Measurements from ENCODE around the gene SIM1.

Gene SIM1

DNA sequence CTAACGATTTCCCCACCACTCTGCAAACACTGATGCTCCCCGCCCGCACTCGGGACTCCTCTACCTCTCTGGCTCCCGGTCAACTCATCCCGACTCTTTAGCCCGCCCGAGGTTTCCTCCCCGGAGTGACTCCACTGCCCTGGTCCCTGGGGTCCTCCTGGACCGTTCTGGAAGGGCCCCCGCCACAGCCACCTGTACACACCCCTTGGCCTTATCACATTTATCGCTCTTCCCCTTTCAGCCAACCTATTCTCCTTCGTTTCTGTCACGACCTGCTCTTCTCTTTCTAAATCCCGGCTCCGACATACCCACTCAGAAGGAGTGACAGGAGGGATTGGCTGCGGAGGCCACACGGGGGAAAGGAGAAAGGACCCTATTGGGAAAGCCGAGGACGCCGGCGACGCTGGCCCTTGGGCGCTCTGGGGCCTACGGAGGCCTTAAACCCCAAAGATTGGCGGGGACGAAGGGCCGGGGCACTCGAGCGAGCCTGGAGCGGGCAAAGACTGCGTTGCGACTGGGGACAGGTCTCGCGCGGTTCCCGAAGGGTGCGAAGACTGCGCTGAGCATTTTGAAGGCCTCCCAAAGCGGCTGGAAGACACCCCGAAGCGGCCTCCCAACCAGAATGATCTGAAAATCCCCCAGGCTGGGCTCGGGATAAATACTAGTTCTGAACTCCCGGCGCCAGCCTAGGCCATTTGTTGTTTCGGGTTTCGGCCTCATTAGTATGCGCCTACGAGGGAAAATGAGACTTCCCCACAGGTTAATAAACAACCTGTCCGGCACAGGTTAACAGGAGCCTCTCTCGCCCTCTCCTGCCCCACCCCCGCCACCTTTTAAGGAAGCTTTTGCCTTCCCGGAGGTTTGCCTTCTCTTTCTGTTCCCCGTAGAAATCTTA is 9.2 kb downstream of the SIM1 start:
- peak; percentile 59 for DNase-seq

DNA sequence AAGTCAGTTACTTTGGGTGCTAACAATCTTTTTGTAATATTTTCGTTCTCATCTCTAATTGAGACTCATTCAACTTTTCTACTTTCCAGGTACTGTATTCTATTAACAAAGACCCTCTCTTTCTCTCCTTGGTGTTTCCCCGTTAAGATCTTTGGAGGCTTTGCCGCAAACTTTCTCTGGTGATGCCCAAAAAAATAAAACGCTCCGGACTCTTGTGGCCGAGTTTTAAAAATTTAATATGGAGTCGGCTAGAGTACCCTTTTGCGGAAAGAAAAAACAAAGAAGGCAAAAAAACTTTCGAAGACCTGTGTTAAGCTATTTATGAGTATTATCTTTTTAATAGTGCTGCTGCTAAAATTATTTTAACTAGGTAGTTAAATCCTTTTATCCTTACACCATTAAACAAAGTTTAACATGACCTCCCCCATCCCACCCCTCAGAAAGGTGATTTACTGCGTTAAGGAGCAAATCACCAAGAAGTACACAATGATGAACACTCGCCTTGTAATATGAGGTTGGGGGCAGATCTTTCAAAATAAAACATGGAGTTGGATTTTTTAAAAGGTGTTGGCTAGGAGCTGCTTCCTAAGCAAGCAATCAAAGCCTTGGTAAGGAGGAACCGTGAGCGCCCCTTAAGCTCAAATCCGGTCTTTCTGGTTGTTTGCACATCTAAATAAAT is 10.0 kb downstream of the SIM1 start:
- DNase-seq: no peak

DNA sequence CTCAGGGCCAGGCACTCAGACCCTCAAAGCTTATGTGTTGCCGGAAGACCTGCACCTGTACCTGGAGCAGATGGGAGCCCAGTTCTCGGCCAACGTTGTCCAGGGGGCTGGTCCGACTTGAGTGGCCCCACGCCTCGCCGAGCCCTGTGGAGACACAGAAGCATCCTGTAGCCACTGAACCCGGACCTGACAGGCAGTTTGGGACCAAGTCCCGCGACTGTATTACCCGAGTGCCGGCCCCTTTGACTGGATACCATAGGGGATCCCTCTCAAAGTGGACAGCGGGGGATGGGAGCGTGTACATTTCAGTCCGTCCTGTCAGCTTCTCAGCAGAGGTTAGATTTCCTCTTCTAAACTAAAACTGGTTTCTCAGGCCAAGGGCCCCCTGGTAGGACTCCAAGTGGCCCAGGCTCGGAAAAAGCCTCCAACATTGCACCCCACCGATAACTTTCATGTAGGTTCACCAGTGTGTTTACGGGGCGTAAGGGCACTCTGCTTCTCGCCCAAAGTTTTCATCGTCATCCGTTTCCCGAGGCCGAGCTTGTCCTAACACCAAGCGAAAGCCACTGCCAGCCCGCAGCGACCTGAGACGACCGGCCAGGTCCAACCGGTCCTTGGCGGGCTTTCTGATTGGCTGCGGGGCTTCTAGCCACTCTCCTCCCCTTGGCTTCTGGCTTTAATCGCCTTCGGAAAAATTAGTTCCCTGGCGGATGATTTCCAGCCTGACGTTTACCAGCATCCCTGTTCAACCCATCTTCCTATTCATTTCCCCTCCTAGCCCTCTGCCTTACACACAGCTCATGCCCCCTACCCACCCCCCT is 10.8 kb downstream of the SIM1 start:
- DNase-seq: peak; percentile 58

DNA sequence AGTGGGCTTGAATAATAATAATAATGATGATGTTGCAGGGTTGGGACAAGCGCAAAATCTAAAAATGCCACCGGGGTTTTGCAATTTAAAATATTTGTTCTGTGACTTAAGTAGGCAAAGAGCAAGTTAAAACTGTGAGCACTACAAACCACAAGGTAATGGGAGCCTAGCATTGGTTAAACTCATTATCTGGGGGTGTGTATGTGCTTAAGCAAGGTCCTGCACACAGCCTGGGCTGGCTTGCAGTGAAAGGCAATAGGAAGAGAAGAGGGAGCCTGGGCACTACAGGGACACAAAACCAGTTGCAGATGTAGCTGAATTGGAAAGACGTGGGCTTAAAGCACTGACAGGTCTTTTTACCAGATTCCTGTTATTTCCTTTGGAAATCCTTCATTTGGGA is 11.7 kb downstream of the SIM1 start:
- no peak for DNase-seq

DNA sequence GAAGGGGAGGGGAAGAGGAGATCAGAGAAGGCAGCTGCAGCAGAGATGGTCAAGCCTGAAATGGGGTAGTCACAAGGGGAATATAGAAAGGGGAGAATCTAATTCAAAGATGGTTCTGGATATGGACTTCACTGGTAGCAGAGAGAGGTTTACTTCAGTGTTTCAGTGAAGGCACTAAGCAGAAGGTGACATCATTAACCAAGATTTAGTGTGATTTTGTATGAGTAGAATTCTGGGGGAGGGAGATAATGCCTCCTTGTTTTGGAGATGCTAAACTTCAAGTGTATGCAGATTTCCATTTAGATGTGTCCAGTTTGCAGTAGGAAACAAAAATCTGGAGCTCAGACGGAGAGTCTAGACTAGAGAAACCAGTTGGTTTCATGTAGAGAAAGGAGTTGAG is 13.1 kb downstream of the SIM1 start:
- DNase-seq: no peak

DNA sequence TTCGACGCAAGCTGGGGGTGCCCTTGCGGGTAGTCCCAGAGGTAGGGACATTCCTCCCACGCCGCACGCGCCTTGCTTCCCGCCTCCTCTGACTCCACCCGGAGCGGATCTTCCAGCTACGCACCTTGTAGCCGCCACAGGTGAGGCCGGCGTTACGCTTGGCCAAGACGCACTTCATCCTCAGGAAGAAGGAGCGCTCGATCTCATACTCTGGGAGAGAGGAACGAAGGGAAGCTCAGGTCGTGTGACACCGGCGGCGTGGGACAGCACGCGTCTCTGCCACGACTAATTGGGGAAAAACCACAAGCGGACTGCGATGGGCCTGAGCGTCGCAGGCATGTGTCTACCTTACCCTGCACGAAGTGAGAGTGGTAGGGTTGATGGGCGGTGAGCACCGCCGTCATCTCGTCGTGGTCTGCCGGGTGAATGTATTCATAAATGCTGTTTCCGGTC is 15.5 kb downstream of the SIM1 start:
- DNase-seq: no peak

DNA sequence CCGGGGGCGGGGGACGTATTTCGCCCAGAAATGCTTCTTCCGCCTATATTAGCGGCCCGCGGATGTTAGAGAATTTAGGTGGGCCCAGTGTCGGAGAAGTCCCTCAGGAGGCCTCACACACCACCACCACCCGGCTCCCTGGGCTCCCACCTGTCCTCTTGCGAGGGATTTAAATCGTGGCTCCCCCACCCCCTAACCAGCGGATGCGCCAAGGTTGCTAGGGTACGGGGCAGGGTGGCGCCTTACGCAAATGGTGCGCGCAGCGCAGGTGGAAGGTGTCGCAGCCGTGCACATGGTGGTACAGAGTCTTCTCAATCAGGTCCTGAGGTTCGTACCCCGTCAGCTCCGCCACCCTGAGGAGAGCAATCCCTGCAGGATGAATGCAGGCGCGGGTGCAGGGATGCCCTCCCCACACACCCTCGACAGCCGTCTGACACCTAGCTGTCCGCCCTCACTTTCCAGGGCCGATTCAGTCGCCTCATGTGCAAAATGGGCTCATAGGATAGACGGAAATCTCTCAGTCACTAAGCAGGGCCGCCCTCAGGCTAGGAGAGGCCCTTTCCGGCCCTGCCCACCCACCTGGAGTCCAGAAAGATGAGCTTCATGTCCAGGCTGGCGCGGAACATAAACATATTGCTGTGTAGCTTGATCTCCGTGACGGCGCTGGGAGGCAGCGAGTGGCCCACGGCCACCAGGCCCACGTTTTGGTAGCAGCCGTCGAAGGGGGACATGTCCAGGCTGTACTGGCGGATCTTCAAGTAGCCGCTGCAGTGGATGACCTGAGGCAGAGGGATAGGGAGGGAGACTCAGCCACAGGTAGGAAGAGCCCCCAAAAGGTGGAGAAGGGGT is 16.6 kb downstream of the SIM1 start:
- no peak for DNase-seq

DNA sequence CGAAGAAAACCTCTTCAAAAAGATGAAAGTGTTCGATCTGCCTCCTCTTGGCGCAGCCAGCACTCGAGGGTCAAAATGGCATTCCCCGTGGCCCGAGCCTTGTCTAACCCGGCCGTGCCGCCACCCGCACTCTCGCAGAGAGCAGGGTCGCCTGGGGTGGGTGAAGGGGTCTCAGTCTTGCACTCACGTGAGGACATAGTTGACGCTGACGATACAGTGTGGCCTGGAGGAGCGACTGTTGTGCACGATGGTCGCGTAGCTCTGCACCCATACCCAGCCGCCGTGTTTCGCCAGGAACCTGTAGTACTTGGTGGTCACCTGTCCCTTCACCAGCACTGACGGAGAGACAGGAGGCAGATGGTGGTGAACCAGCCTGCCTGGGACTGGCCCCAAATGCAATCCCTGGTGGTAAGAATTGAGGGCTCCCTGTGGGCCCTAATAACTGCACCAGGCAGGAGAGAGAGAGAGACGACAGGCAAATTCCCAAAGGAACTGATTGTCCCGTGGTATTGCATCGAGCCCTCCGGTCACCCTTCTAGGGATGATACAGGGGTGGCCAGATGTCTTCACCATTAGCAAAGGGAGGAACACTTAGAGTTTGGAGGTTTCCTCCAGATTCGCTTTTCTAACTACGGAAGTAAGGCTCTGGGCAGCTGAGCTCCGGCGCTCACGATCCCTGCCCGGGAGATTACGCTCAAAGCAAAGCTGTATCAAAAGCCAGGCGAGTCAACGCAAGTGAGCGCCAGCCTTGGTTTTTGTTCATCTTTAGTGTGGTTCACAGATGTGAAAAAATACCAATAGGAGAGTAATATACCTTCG is 17.4 kb downstream of the SIM1 start:
- peak; percentile 50 for DNase-seq

DNA sequence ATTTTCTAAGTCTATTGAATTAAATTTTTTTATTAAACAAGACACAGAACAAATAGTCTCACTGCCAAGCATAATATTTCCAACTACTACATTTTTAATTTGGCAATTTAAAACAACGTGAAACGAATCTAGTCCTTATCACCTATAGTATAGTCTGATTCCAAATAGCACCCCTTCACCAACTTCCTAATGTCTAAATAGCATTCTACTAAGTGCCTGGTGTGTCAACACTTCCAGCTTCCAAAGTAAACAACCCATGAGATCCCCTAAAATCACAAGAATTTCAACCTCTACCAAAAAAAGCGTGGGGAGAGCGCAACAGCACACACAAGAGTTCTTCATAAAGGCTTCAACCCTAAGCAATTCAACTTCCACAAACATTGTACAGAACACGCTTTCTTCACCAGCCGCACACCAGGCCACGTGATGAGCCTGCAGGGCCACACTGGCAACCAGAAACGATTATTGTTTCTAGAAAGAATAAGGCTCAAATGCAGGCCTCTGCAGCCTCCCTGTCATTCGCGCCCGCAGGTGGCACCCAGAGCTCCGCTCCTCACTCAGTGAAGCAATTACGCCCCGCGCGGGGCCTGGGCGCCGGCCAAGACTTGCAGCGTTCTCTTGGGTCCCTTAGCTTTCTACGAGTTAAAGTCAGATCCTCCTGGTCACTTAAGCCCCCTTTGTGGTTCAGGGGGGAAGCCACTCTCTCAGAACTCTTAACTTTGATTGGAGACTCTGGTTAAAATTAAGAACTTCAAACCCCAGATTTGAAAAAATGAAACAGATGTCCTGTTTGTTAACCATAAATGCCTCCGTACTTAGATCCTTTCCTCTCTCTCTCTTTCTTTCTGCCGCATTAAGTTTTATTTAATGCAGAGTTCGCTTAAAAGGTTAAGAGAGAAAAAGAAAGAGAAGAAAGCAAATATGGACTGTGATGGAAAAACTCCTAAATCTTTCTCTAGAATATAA is 18.3 kb downstream of the SIM1 start:
- peak; percentile 54 for DNase-seq

DNA sequence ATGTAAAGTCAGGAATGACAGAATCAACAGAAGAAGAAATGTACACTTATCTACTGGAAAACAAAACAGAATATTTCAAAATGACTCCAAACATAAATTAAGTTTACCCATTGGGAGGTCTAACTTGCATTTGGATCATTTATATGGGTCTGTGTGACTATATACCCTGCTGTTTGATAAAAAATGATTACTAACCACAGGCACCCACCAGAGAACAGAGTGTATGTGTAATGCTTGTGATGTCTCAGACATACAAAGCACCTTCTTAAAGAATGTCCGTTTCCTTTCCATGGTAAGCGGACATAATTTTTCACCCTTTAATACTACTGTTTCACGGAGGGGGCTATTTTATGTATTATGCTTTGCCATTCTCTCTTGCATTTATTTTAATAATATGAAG is 19.2 kb downstream of the SIM1 start:
- no peak for DNase-seq

DNA sequence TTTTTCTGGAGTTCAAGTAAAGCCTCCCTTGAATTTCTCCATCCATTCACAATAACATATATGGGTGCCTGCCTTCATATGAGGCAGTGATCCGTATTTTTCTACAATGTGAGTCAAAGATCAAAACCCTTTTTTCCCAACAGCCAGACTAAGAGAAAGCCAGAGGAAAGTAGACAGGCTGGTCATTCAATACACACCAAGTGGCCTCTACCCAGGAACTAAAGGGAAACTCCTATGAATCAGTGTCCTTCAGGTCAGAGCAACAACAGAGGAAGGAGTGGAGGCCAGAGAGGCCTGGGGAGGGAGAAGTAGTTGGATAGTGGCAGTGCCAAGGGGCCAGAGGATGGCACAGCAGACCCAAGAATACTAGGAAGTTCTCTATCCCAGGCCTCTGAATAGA is 23.8 kb downstream of the SIM1 start:
- DNase-seq: no peak

DNA sequence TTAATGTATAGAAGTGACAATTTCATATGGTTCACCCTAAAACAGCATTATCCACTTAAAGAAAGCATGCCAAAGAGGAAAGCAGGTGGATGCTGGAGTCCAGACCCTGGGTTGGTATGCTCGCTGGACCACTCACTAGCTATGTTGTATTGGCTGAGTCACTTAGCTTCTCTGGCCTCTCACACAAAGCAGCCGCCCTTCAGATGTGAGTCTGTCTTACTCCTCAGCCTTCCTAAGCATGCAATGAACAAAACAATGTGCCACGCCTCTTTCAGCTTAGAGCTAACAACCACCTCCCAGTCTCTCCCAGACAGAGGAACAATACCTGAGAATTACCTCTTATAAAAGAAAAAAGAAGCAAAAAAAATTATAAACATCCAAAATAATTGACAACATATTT is 29.4 kb downstream of the SIM1 start:
- DNase-seq: no peak

DNA sequence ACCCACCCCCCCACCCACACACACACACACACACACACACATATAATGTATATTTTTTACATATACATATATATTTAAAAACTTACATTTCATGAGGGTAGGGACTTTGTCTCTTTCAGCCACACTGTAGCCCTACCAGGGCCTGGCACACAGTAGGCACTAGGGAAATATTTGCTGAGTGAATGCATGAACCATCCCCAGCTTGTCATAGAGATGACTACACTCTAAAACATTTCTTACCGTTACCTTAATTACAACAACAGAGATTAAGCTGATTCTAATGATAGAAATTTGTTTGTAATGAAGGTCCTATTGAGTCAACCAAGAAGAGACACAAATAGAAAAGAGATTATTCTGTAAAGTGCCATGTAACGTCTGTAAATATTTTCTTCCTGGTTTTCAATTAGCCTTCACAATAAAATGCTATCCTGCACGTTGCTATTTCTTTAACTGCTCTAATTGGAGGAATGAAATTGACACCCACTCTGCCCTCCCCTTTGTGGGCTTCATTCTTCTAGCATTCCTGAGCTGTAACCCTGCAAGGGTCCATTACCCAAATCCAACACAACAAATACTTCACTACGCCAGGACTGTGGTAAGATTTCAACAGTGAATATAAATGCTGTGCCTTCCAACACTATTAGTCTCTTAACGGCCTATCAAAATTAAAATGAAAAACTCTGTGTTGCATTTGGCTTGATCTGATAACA is 30.8 kb downstream of the SIM1 start:
- no peak for DNase-seq

DNA sequence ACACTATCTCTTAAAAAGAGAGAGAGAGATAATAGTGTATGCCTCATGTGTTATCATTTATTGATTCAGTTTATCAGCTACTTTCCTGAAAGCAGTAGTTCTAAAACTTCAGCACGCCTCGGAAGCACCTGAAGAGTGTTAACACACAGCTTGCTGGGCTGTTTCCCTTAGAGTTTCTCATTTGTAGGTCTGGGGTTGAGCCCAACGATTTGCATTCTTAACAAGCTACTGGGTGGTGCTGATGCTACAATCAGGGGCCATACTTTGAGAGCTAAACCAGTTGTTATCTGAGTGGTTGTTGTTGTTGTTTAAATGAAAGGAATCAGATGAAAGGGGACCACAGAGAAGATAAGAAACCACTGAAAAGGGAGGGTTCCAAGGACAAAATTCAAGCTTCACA is 32.6 kb downstream of the SIM1 start:
- DNase-seq: no peak

DNA sequence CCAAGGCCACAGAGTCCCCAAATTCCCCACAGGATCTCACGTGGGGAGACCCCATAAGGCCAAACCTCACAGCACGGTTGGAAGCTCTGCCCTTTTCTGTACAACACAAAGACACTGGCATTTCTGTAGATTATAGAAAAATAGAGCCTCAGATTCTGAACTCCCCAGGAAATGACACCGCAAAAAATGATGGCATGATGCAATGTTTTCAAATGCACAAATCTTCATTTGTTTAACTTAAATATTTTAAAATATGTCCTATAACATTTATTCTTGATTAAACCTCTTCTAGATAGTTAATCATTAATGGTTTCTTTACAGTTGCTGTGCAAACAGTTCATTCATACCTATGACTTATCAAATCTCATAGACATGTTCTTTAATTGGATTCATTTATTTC is 33.8 kb downstream of the SIM1 start:
- no peak for DNase-seq

DNA sequence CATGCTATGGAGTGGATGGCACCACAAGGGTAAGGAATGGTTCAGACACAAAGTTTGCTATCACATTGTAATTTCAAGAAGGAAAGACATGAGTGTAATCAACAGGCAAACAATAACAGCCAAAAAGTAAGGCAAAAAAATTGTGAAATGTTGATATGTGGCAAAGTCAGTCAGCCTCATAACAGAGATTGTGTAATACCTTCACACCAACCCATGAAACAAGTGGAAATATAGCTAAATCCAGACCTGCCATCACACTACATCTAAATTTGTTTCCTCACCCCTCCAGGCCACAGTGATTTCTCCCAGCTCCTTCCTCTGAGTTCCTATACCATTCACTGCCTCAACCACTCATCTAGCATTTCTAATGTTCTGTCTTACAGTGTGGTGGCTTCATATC is 37.3 kb downstream of the SIM1 start:
- no peak for DNase-seq

DNA sequence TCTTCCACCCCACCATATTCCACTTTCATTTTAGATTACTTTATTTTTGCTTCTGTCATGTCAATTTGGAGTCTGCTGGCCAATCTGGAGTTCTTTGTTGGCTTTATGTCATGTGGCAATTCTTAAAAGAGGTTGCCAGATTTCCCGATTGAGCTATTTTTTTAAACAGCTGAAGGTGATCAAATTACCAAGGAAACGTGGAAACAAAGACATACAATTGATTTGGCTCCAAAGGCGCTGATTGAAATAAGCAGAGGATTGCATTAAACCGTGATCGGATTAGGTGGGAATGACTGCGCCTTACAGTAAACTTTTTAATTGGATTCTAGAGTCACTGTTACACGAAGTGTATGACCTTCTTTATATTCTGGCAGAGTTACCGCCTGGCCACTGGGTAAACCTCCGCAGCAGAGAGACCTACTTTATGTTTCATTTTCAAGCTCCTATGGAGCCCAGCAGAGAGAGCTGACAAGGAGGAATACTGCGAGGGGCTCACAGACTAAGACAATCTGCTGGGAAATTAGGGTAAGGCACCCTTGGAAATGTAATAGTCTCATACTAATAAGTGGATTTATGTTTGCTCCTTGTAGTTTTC is 37.9 kb downstream of the SIM1 start:
- DNase-seq: no peak

DNA sequence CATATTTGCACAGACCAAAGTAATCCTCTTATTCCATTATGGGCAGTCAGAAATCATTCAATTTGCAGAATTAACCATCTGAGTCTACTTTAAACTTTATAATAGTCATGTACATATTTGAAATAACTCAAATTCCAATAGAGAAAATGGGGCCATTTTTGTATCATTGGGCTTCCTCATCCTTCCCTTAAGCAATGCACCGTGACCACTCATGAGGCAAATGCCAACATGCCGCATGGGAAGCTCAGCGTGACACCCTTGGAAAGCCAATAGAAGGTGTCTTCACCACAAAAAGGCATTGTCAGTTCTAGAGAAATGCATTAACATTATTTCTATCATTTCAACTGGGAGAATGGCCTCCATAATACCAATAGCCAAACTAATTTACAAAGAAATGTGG is 38.5 kb downstream of the SIM1 start:
- DNase-seq: no peak

DNA sequence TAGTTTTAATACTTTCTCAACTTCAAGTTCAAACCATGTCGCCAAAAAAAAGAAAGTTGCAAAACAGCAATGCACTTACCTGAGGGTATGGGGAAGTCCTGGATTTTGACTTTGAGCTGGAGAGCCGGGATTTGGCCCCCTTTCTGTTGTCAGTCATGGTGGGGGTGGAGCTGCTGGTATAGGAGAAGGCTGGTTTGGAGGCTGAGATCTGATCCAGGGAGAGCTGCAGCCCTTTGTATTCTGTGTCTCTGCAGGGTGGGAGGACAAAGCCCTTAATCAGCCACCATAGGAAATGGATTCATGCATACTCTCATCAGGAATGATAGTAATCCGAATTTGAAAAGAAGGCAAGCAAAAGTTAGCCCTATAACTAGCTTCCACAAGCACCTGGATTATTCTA is 44.0 kb downstream of the SIM1 start:
- DNase-seq: no peak

Data from right forelimb (tissue), 1 donor.